ENCODE results near the gene ITIH4. TPM values are rescaled to one million over a fixed set of nuclear protein-coding genes. Genes with fewer than 3 reads are reported as not detected.
A peak's percentile ranks its signal among the peaks of the same experiment; 100 is the strongest.
"Not testable (repeated sequence)": the region's sequence is repeated elsewhere in the genome, so short reads cannot be mapped to it uniquely, and the experiment has no call there.

The ITIH4 gene
- polyA plus RNA-seq, 1 donor from 2014 or later, result not detected

DNA sequence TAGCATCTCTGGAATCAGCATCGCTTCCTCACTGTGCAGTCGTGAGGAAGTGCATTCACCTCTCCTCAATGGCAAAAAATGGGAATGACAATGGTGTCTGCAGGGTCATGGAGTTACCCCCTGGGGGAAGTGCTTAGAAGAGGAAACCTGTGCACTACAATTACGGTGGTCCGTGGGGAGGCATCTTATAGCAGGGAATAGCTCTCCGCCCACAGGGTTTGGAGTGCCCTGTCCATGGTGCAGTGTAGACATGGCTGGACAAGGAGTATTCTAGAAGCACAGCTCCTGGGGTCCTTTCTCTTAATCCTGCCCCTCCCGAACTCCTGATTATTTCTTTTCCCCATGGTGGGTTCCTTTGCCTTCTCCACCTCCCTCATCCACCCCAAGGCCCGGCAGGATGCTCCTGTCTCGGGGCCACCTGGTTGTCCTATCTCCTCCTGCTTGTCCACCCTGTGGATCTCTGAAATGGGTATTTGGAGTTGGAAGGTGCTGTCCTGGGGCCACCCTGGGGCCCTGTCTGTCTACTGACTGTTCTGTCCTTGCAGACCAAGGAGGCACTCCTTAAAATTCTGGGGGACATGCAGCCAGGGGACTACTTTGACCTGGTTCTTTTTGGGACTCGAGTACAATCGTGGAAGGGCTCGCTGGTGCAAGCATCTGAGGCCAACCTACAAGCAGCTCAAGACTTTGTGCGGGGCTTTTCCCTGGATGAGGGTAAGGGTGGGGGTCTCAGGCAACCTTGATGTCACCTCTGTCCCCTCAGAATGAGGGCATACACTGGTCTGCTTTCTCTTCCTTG, 47.9 kb downstream of the ITIH4 start:
- Mint-ChIP-seq H3K4me3 (no peak overlapping the region), H3K27ac (peak overlapping the region in 1 of 3 donors; percentile 88), H3K36me3 (no peaks in the 10 kb centered on the region), H3K4me1 (peaks cover 7 to 12% (median 8%) of the 10 kb centered on the region in 3 donors), H3K27me3 (peaks cover 4% of the 10 kb centered on the region), H3K9me3 (no peaks in the 10 kb centered on the region)

DNA sequence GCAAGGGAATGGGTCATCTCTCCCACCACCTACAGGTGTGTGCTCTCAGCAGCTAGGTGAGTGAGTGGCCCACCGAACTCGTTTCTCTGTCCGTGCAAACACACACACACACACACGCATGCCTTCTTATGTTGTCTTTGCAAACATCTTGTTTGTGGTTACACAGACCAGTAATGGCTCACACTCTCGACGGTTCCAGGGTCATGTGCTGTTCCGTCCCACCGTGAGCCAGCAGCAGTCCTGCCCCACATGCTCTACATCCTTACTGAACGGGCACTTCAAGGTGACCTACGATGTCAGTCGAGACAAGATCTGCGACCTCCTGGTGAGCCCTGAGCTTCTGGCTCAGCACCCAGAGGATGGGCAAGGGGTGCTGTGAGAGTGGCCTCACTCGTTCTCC, 48.7 kb downstream of the ITIH4 start:
- H3K4me1 Mint-ChIP-seq, result peaks cover 7 to 12% (median 8%) of the 10 kb centered on the region in 3 donors
- peak overlapping the region in 1 of 3 donors; percentile 65 for H3K27ac Mint-ChIP-seq
- H3K4me3 Mint-ChIP-seq, result no peak overlapping the region
- H3K36me3 Mint-ChIP-seq, result no peaks in the 10 kb centered on the region
- peaks cover 4% of the 10 kb centered on the region for H3K27me3 Mint-ChIP-seq
- H3K9me3 Mint-ChIP-seq, result no peaks in the 10 kb centered on the region

DNA sequence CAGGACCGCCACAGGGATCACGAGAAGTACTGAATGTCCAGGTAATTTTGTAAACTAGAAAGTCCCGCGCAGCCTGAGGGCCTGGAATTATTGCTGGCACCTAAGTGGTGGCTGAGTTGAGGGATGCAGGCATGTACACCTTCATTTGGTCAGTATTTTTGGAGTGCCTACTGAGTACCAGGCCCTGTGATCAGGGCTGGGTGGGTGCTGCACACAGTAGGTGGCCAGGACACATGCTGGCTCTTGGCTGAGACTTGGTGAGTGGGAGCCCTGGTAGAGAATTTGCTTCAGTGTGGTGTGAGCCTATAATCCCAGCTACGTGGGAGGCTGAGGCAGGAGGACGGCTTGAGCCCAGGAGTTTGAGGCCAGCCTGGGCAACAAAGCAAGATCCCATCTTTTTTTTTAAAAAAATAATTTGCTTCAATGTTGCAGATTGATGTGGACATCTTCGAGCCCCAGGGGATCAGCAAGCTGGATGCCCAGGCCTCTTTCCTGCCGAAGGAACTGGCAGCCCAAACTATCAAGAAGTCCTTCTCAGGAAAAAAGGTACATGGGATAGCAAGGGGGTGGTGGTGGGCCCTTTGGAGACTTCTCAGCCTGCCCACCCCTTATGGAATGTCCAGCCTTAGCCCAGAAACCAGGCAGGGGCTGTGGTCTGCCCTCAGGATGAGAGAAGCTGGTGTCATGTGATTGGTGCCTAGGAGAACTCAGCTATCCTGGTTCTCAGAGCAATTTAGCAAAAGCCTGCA, 50.5 kb downstream of the ITIH4 start:
- peaks cover 4% of the 10 kb centered on the region for H3K27me3 Mint-ChIP-seq
- no peaks in the 10 kb centered on the region for H3K9me3 Mint-ChIP-seq
- peaks cover 7 to 12% (median 8%) of the 10 kb centered on the region in 3 donors for H3K4me1 Mint-ChIP-seq
- H3K4me3 Mint-ChIP-seq, result peak overlapping the region in 3 of 4 donors; percentile 7 to 69 (median 50)
- H3K36me3 Mint-ChIP-seq, result no peaks in the 10 kb centered on the region
- peak overlapping the region; percentile 71 to 99 (median 95) for H3K27ac Mint-ChIP-seq

DNA sequence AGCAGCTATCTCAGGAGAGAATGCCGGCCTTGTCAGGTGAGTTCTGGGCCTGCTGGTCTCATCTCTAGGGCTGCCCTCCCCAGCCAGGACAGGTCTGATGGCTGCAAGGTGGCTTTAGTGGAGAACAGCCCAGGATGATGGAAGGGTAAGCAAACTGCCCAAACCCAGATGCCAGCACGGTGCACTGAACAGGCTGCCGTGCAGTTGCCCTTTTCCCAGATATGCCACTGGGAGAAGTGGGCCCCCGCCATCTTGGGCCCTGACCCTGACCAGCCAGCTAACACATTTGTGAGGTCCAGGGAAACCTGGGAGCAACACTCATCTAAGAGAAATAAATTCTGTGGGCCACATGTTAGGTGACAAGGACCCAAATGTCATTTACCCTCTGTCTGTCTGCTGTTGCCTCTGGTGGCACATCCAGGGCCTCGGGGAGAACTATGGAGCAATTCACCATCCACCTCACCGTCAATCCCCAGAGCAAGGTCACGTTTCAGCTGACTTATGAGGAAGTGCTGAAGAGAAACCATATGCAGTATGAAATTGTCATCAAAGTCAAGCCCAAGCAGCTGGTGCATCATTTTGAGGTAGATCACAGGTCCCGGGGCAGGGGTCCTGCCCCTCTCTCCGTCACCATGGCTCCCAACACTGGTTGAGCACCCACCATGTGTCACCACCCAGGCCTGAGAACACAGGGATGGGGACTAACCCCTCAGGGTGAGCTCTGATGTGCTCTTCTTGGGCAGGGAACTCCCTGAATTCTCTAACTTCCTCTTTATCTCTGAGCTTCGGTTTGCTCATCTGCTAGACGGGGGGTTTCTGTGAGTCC, 51.2 kb downstream of the ITIH4 start:
- Mint-ChIP-seq H3K36me3 (no peaks in the 10 kb centered on the region), H3K4me3 (peak overlapping the region in 3 of 4 donors; percentile 7 to 69 (median 50)), H3K9me3 (no peaks in the 10 kb centered on the region), H3K27ac (peak overlapping the region; percentile 71 to 99 (median 95)), H3K4me1 (peaks cover 7 to 12% (median 8%) of the 10 kb centered on the region in 3 donors), H3K27me3 (no peaks in the 10 kb centered on the region)

DNA sequence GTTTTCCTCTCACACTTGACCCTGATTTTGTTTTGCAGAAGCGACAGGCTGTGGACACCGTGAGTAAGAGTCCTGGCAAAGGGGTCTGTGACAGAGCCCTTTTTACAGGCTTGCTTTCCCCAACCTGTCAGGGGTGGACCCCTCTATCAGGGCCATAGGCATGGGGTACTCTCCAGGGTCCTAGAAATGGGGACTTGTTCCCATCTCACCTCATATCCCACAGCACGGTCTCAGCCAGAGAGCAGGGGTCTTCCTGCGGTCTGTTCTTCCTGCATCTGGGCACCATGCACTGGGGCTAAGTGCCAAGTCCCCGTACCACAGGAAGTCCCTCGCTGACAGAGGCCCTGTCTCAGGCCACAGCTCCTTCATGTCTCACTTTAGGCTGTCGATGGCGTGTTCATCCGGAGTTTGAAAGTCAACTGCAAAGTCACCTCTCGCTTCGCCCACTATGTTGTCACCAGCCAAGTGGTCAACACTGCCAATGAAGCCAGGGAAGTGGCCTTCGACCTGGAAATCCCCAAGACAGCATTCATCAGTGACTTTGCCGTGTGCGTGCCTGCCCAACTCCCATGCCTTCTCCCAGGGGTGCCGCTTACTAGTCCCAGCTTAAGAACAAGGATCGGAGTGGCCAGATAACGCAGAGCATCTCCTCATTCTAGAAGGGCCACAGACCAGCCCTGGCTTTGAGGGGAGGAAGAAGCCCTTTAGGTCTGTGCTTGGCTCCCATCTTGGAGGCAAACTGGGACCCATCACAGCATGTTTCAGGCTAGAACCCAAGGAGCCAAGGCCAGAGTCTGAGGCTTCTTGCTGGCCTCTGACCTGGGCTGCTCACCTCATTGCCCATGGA, 52.3 kb downstream of the ITIH4 start:
- peaks cover 7 to 12% (median 8%) of the 10 kb centered on the region in 3 donors for H3K4me1 Mint-ChIP-seq
- no peaks in the 10 kb centered on the region for H3K36me3 Mint-ChIP-seq
- peak overlapping the region in 2 of 3 donors; percentile 52 to 71 for H3K27ac Mint-ChIP-seq
- H3K27me3 Mint-ChIP-seq, result no peaks in the 10 kb centered on the region
- H3K4me3 Mint-ChIP-seq, result peak overlapping the region in 2 of 4 donors; percentile 49 to 72
- H3K9me3 Mint-ChIP-seq, result no peaks in the 10 kb centered on the region

DNA sequence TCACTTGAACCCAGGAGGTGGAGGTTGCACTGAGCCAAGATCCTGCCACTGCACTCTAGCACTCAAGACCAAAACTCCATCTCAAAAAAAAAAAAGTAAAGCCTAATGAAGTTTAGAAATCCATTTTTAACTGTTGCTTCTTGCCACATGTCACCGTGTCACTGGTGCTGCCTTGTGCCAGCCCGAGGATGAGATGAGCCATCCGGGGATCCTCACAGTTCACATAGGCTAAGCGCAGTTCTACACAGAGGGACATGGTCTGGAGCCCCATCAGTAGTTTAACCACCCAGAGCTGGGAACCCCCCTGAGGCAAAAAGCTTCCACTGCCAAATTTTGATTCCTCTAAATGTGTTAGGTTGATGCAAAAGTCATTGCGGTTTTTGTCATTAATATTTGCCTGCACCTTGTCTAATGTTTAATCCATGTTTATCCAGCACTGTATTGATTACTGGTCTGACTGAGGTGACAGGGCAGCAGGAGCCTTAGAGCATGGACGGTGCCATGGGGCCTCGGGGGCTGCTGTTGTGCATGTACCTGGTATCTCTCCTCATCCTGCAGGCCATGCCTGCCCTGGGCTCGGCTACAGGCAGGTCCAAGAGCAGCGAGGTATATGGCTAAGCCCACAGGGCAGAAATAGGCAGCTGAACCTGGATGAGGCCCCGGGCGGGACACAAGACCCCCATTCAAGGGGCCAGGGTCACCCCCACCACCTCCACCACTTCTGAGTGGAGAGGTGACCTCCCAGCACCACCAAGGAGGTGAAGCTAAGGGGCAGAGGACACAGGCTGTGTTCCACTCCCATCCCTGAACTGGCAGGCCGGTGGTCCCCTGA, 53.1 kb downstream of the ITIH4 start, which contains the start of gene ITIH1:
Gene ITIH1, plus strand, starts transcription at position 473 of the 832 bp plus-strand sequence. Its CDS starts 17 bp downstream, at position 490.
- peak within 1 kb of the TSS in 3 of 4 donors; percentile 33 to 72 (median 49) for H3K4me3 Mint-ChIP-seq
- no peaks in the 10 kb centered on the region for H3K27me3 Mint-ChIP-seq
- no peaks in the 10 kb centered on the region for H3K9me3 Mint-ChIP-seq
- no peaks in the 10 kb centered on the region for H3K36me3 Mint-ChIP-seq
- peaks cover 8 to 12% (median 10%) of the 10 kb centered on the region in 3 donors for H3K4me1 Mint-ChIP-seq
- H3K27ac Mint-ChIP-seq, result peak within 1 kb of the TSS in 2 of 3 donors; percentile 52 to 71

DNA sequence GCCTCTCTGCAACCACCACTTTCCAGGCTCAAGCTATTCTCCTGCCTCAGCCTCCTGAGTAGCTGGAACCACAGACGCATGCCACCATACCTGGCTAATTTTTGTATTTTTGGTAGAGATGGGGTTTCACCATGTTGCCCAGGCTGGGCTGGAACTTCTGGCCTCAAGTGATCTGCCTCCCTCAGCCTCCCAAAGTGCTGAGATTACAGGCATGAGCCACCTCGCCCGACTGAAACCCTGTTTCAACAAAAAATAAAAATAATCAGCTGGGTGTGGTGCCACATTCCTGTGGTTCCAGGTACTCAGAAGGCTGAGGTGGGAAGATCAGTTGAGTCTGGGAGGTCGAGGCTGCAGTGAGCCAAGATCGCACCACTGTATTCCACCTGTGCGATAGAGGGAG, 54.0 kb downstream of the ITIH4 start:
- H3K4me1 Mint-ChIP-seq, result peaks cover 8 to 12% (median 10%) of the 10 kb centered on the region in 3 donors
- H3K9me3 Mint-ChIP-seq, H3K27me3 Mint-ChIP-seq, H3K27ac Mint-ChIP-seq, H3K36me3 Mint-ChIP-seq: not testable (repeated sequence)
- H3K4me3 Mint-ChIP-seq, result peak overlapping the region in 1 of 4 donors; percentile 33

DNA sequence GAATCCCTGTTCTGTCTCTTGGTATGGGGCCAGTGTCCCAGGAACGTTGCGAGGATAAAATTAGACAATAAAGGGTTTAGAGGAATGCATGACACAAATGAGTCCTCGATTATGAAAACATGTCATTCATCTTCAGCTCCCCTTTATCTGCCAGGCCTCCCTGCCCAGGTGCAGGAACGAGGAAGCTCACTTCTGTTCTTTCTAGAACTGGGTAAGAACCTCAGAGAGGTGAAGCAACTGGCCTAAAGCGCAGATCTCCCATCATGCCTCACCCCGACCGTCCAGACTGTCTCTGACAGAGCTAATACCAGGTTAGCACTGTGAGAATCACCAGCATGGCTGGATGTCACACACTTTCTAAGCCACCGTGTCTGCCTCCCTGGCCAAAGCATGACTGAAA, 54.6 kb downstream of the ITIH4 start:
- Mint-ChIP-seq H3K27me3 (no peaks in the 10 kb centered on the region), H3K27ac (peak overlapping the region in 1 of 3 donors; percentile 15), H3K4me1 (peaks cover 13 to 16% (median 13%) of the 10 kb centered on the region in 3 donors), H3K4me3 (peak overlapping the region in 1 of 4 donors; percentile 33), H3K36me3 (no peaks in the 10 kb centered on the region), H3K9me3 (no peaks in the 10 kb centered on the region)

DNA sequence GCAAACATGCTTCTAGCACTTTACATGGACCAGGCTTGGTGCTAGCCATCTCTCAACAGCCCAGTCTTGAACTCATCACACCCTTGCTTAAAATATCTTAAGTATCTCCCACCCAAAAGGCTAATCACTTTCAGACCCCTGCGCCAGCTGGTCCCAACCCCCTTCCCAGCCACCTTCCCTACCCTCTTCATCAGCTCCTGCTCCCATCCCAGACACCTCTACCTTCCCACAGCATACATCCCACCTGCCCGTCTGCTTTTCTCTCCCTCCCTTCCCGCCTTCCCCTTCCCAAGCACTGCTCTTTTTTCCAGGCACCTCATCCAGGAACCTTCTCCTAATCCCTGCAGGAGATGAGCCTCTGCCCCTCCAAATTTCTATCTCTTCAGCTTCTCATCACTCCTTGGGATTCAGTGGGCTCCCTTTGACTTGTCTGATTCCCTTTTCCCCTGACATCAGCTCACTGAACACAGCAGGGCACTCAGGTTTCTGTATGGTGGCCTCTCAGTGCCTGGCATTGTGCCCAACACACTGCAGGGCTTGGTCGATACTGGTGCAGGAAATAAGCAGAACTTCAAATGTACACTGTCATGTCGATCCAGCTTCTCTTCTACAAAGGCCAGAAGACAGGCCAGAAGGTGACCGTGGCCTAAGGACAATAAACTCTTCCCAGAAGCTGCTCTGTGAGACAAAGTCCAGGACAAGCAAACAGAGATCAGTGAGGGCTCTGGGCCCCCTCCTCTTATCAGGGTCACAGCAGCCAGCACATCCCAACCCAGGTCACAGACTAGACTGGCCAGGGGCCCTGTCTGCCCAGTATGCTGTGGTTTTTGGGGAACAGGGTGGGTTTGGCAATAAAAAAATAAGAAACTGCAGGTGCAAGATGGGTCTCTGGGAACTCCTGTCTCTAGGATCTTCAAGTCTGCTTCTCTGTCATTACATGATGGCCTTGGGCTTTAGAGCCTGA, 55.3 kb downstream of the ITIH4 start:
- no peaks in the 10 kb centered on the region for H3K9me3 Mint-ChIP-seq
- peaks cover 14 to 17% (median 14%) of the 10 kb centered on the region in 3 donors for H3K4me1 Mint-ChIP-seq
- no peaks in the 10 kb centered on the region for H3K36me3 Mint-ChIP-seq
- no peaks in the 10 kb centered on the region for H3K27me3 Mint-ChIP-seq
- H3K4me3 Mint-ChIP-seq, result peak overlapping the region in 2 of 4 donors; percentile 33 to 73
- H3K27ac Mint-ChIP-seq, result peak overlapping the region in 1 of 3 donors; percentile 15

DNA sequence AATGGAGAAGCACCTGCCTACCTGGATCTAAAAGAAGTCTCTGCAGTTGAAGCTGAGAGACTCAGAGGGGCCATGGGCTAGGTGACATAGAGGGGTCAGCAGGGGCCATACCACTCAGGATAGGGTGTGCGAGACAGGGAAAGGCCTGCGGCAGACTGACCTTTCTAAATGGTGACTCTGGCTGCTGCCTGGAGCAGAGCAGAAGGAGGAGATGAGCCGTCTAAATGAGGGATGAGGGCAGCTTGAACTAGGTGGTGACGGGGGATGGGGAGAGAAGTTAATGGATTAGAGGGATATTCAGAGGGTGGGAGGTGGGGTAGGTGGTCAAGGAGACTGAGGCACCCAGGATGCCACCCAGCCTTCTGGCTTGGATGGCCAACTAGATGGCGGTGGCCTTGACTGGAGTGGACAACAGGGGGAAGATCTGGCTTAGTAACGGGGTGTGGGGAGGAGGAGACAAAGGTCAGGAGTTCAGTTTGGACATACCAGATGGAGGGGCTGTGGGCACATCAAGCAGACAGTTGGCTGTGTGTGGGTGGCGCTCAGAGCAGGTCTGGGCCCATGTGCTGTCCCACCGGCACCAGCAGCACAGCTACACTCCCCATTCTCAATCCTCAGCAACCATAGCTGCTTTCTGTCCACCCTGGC, 56.3 kb downstream of the ITIH4 start:
- peak overlapping the region in 1 of 3 donors; percentile 30 for H3K27ac Mint-ChIP-seq
- H3K4me3 Mint-ChIP-seq, result peak overlapping the region in 1 of 4 donors; percentile 11
- H3K4me1 Mint-ChIP-seq, result peaks cover 17 to 19% (median 18%) of the 10 kb centered on the region in 3 donors
- H3K27me3 Mint-ChIP-seq, result no peaks in the 10 kb centered on the region
- no peaks in the 10 kb centered on the region for H3K9me3 Mint-ChIP-seq
- H3K36me3 Mint-ChIP-seq, result peaks cover 2% of the 10 kb centered on the region

DNA sequence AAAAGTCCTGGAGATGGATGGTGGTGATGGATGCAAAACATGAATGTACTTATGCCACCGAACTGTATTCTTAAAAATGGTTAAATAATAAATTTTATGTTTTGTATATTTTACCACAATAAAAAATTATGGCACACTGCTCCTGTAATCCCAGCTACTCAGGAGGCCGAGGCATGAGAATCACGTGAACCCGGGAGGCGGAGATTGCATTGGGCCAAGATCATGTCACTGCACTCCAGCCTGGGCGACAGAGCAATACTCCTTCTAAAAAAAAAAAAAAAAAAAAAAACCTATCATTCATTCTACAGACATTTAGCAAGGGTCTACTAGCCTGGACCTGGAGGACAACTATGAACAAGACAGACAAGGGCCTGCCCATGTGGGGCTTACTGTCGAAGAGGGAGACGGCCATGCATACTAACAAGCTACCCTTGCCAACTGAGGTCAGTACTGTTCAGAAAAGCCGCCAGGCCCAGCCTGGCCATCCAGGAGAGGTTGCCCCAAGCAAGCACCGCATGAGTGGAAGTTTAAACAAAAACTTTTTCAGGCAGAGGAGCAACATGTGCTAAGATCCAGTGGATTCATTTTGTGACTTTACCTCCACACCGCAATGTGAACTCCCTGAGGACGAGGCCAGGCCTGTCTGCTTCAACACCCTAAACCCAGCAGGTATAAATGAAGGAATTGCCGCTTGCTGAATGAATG, 57.0 kb downstream of the ITIH4 start:
- Mint-ChIP-seq H3K4me3 (peak overlapping the region in 2 of 4 donors; percentile 11 to 13), H3K27ac (no peak overlapping the region)

More for the DNA sequence above, 57.0 kb downstream of the ITIH4 start:
- Mint-ChIP-seq H3K27me3 (no peaks in the 10 kb centered on the region), H3K4me1 (peaks cover 16 to 18% (median 16%) of the 10 kb centered on the region in 3 donors), H3K36me3 (peaks cover 3% of the 10 kb centered on the region), H3K9me3 (no peaks in the 10 kb centered on the region)

Data from IgD-negative memory B cell (primary cell).